ENCODE data around the gene TXNRD3. TPM values are rescaled to one million over a fixed set of nuclear protein-coding genes. Genes with fewer than 3 reads are reported as not detected.

TXNRD3 gene
- total and polyA plus RNA-seq, 4 donors, result 7.0 to 11.0 (median 7.7) TPM

- H3K36me3 ChIP-seq (ENCODE audit: control insufficient read depth in 4 of 4, insufficient read depth in 3 of 4, low read depth in 1 of 4, low read length in 3 of 4), result no peaks in the 10 kb centered on the region
- no peak for DNase-seq (ENCODE audit: low spot score)
- H3K27me3 ChIP-seq (ENCODE audit: control insufficient read depth in 4 of 4, insufficient read depth in 4 of 4, low read length in 3 of 4), result no peaks in the 10 kb centered on the region
- H3K4me1 ChIP-seq (ENCODE audit: control insufficient read depth in 4 of 4, insufficient read depth in 4 of 4, low read length in 3 of 4), result no peaks in the 10 kb centered on the region
- WGBS, result 91% methylated on average over 15 of the region's 15 CpGs
- no peaks in the 10 kb centered on the region for H3K9me3 ChIP-seq (ENCODE audit: control insufficient read depth in 4 of 4, low read length in 3 of 4)
- TF ChIP-seq, protein P1, sequence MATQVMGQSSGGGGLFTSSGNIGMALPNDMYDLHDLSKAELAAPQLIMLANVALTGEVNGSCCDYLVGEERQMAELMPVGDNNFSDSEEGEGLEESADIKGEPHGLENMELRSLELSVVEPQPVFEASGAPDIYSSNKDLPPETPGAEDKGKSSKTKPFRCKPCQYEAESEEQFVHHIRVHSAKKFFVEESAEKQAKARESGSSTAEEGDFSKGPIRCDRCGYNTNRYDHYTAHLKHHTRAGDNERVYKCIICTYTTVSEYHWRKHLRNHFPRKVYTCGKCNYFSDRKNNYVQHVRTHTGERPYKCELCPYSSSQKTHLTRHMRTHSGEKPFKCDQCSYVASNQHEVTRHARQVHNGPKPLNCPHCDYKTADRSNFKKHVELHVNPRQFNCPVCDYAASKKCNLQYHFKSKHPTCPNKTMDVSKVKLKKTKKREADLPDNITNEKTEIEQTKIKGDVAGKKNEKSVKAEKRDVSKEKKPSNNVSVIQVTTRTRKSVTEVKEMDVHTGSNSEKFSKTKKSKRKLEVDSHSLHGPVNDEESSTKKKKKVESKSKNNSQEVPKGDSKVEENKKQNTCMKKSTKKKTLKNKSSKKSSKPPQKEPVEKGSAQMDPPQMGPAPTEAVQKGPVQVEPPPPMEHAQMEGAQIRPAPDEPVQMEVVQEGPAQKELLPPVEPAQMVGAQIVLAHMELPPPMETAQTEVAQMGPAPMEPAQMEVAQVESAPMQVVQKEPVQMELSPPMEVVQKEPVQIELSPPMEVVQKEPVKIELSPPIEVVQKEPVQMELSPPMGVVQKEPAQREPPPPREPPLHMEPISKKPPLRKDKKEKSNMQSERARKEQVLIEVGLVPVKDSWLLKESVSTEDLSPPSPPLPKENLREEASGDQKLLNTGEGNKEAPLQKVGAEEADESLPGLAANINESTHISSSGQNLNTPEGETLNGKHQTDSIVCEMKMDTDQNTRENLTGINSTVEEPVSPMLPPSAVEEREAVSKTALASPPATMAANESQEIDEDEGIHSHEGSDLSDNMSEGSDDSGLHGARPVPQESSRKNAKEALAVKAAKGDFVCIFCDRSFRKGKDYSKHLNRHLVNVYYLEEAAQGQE (IDR thresholded peaks at IDR 0.05), result no peak
- TF ChIP-seq FOXA1 (IDR thresholded peaks at IDR 0.05) (no peak), NR2F2 (IDR thresholded peaks at IDR 0.05) (no peak), GABPA (IDR thresholded peaks at IDR 0.05 in 1 of 2, conservative IDR thresholded peaks at IDR 0.05 in 1 of 2) (no peak), HNF4A (conservative IDR thresholded peaks at IDR 0.05) (no peak)
- H3K9ac ChIP-seq (ENCODE audit: low read depth in 1 of 2, low read length in 2 of 2), result no peak overlapping the region
- H3K4me3 ChIP-seq (ENCODE audit: low read depth in 1 of 3, low read length in 3 of 3), result no peak overlapping the region
- no peak overlapping the region for H3K27ac ChIP-seq (ENCODE audit: low read depth in 1 of 2, low read length in 2 of 2)
Observed at GRCh38 chr3:126666658-126667528, 12.0 kb upstream of the TXNRD3 start.

DNA sequence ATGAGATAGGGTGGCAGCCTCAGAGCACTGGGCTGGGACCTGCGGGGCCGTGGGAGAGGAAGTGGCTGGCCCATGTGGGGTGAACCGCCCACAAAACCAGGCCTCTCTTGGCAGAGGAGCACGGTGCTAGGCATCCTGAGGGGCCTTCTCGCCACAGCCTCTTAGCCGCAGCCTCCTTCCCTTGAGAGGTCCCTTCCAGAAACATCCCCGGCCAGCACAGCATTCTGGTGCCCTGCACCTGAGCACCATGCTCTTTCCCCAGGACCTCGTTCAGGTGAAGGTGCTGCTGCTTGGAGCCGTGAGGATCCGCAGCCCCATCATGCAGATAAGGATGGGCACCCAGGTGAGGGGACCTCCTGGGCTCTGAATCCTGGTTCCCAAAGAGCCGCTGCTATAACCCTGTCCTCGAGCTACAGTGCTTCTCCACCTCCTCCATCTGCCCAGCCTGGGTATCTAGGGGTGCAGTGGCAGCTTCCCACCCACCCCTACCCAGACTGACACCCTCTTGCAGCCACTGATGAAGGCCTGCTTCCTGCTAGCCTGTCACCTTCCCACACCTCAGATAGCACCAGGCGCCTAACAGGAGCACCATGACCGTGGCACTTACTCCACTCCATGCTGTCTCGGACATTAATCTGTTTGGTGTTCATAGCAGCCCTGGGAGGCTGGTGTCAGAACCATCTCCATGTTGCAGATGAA, 11.2 kb upstream of the TXNRD3 start:
- H3K4me3 ChIP-seq (ENCODE audit: low read depth in 1 of 3, low read length in 3 of 3), result no peak overlapping the region
- no peaks in the 10 kb centered on the region for H3K9me3 ChIP-seq (ENCODE audit: control insufficient read depth in 4 of 4, low read length in 3 of 4)
- H3K27ac ChIP-seq (ENCODE audit: low read depth in 1 of 2, low read length in 2 of 2), result no peak overlapping the region
- TF ChIP-seq SP1 (IDR thresholded peaks at IDR 0.05) (no peak), FOXA1 (IDR thresholded peaks at IDR 0.05) (no peak)
- TF ChIP-seq, protein P2, sequence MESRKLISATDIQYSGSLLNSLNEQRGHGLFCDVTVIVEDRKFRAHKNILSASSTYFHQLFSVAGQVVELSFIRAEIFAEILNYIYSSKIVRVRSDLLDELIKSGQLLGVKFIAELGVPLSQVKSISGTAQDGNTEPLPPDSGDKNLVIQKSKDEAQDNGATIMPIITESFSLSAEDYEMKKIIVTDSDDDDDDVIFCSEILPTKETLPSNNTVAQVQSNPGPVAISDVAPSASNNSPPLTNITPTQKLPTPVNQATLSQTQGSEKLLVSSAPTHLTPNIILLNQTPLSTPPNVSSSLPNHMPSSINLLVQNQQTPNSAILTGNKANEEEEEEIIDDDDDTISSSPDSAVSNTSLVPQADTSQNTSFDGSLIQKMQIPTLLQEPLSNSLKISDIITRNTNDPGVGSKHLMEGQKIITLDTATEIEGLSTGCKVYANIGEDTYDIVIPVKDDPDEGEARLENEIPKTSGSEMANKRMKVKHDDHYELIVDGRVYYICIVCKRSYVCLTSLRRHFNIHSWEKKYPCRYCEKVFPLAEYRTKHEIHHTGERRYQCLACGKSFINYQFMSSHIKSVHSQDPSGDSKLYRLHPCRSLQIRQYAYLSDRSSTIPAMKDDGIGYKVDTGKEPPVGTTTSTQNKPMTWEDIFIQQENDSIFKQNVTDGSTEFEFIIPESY (IDR thresholded peaks at IDR 0.05), result no peak
- no peak overlapping the region for H3K9ac ChIP-seq (ENCODE audit: low read depth in 1 of 2, low read length in 2 of 2)
- WGBS, result 84% methylated on average over 15 of the region's 15 CpGs
- DNase-seq (ENCODE audit: low spot score), result no peak
- no peaks in the 10 kb centered on the region for H3K4me1 ChIP-seq (ENCODE audit: control insufficient read depth in 4 of 4, insufficient read depth in 4 of 4, low read length in 3 of 4)
- H3K27me3 ChIP-seq (ENCODE audit: control insufficient read depth in 4 of 4, insufficient read depth in 4 of 4, low read length in 3 of 4), result no peaks in the 10 kb centered on the region
- no peaks in the 10 kb centered on the region for H3K36me3 ChIP-seq (ENCODE audit: control insufficient read depth in 4 of 4, insufficient read depth in 3 of 4, low read depth in 1 of 4, low read length in 3 of 4)

DNA sequence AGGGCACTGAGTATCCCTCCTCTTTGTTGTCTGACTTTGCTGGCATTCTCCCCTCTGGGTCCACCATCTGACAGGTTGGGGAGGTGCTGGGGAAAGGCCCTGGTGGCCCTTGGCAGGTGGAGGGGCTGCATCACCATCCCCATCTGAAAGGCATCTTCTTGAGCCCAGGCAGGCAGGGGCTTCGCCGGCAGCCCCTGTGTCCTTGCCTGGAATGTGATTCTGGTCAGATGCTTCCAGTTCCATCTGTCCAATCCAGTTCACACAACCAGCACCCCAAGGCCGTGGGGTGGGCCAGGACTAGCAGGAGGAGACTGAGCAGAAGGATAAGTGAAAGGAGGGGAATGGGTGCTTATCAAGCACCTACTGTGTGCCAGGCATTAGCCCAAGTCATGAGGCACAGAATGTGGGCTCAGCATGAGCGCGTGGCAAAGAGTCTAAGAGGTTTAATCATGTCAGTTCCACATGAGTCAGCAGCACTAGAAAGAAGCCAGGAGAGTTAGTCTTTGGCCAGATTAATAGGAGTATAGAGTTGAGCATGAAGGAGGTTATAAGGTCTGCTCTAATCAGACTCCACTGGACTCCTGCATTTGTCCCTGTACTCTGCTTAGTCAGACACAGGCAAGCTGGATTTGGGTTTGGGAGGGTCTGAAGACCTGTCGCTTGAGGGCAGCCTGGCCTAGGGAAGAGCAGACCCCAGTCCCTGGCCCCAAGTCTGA, 10.5 kb upstream of the TXNRD3 start:
- H3K9me3 ChIP-seq (ENCODE audit: control insufficient read depth in 4 of 4, low read length in 3 of 4), result no peaks in the 10 kb centered on the region
- WGBS, result 86% methylated on average over 6 of the region's 6 CpGs
- H3K4me3 ChIP-seq (ENCODE audit: low read depth in 1 of 3, low read length in 3 of 3), result no peak overlapping the region
- H3K9ac ChIP-seq (ENCODE audit: low read depth in 1 of 2, low read length in 2 of 2), result no peak overlapping the region
- no peaks in the 10 kb centered on the region for H3K36me3 ChIP-seq (ENCODE audit: control insufficient read depth in 4 of 4, insufficient read depth in 3 of 4, low read depth in 1 of 4, low read length in 3 of 4)
- H3K27ac ChIP-seq (ENCODE audit: low read depth in 1 of 2, low read length in 2 of 2), result no peak overlapping the region
- H3K27me3 ChIP-seq (ENCODE audit: control insufficient read depth in 4 of 4, insufficient read depth in 4 of 4, low read length in 3 of 4), result no peaks in the 10 kb centered on the region
- no peak for DNase-seq (ENCODE audit: low spot score)
- H3K4me1 ChIP-seq (ENCODE audit: control insufficient read depth in 4 of 4, insufficient read depth in 4 of 4, low read length in 3 of 4), result no peaks in the 10 kb centered on the region
- TF ChIP-seq YY1 (IDR thresholded peaks at IDR 0.05), result no peak
- no peak for TF ChIP-seq CTCF (IDR thresholded peaks at IDR 0.05; ENCODE audit: low read depth, low read length, missing input control)
- no peak for TF ChIP-seq GABPA (IDR thresholded peaks at IDR 0.05 in 1 of 2, conservative IDR thresholded peaks at IDR 0.05 in 1 of 2)
- no peak for TF ChIP-seq EGR1 (IDR thresholded peaks at IDR 0.05; ENCODE audit: low read depth in 2 of 2)
- TF ChIP-seq HNF4G (IDR thresholded peaks at IDR 0.05), result no peak
- no peak for TF ChIP-seq HNF4A (conservative IDR thresholded peaks at IDR 0.05)
- TF ChIP-seq SP1 (IDR thresholded peaks at IDR 0.05), result no peak
- TF ChIP-seq FOXA1 (IDR thresholded peaks at IDR 0.05), result no peak
- TF ChIP-seq, protein P3, sequence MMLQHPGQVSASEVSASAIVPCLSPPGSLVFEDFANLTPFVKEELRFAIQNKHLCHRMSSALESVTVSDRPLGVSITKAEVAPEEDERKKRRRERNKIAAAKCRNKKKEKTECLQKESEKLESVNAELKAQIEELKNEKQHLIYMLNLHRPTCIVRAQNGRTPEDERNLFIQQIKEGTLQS (IDR thresholded peaks at IDR 0.05), result no peak
- TF ChIP-seq RXRA (IDR thresholded peaks at IDR 0.05), result no peak
- no peak for TF ChIP-seq TAF1 (conservative IDR thresholded peaks at IDR 0.05)
- TF ChIP-seq NR2F2 (IDR thresholded peaks at IDR 0.05), result no peak
- TF ChIP-seq, protein P4, sequence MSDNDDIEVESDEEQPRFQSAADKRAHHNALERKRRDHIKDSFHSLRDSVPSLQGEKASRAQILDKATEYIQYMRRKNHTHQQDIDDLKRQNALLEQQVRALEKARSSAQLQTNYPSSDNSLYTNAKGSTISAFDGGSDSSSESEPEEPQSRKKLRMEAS (IDR thresholded peaks at IDR 0.05), result no peak
- no peak for TF ChIP-seq JUND (IDR thresholded peaks at IDR 0.05)
- TF ChIP-seq FOXA2 (IDR thresholded peaks at IDR 0.05), result no peak

All from liver (tissue), 9 donors.